Measurements from ENCODE around the gene NSG2.

The NSG2 gene

GRCh38 chr5:174106997-174107655, 61.6 kb downstream of the NSG2 start:
- no peaks in the 10 kb centered on the region for H3K27me3 ChIP-seq (ENCODE audit: insufficient read depth, low read length)
- no peaks in the 10 kb centered on the region for H3K9me3 ChIP-seq (ENCODE audit: low read length)
- H4K20me1 ChIP-seq (ENCODE audit: insufficient read depth, low read length) = no peaks in the 10 kb centered on the region
- H3K4me1 ChIP-seq (ENCODE audit: insufficient read depth, low read length, severe bottlenecking) = no peaks in the 10 kb centered on the region
- H3K9me2 ChIP-seq (ENCODE audit: low read depth, low read length) = no peaks in the 10 kb centered on the region
- H3K4me3 ChIP-seq (ENCODE audit: low read depth, low read length, poor library complexity, severe bottlenecking) = no peak overlapping the region
- TF ChIP-seq EZH2 (IDR thresholded peaks at IDR 0.05; ENCODE audit: borderline replicate concordance, low read length) (no peak), CTCF (IDR thresholded peaks at IDR 0.05; ENCODE audit: low read length) (no peak)
- no peak overlapping the region for H3K9ac ChIP-seq (ENCODE audit: low read length)
- no peaks in the 10 kb centered on the region for H3K79me2 ChIP-seq (ENCODE audit: insufficient read depth, low read length)
- H3F3A ChIP-seq (ENCODE audit: insufficient read depth, low read length) = no peaks in the 10 kb centered on the region
- H3K27ac ChIP-seq (ENCODE audit: low read depth, low read length, poor library complexity, severe bottlenecking) = no peak overlapping the region
- H3K4me2 ChIP-seq (ENCODE audit: low read length) = no peak overlapping the region
- H2AFZ ChIP-seq (ENCODE audit: low read length) = no peak overlapping the region
- H3K36me3 ChIP-seq (ENCODE audit: insufficient read depth, low read length) = no peaks in the 10 kb centered on the region

GRCh38 chr5:174108745-174109144, 63.2 kb downstream of the NSG2 start:
- H3F3A ChIP-seq (ENCODE audit: insufficient read depth, low read length) = no peaks in the 10 kb centered on the region
- H3K27ac ChIP-seq (ENCODE audit: low read depth, low read length, poor library complexity, severe bottlenecking) = no peak overlapping the region
- H3K9me3 ChIP-seq (ENCODE audit: low read length) = no peaks in the 10 kb centered on the region
- no peaks in the 10 kb centered on the region for H4K20me1 ChIP-seq (ENCODE audit: insufficient read depth, low read length)
- no peaks in the 10 kb centered on the region for H3K9me2 ChIP-seq (ENCODE audit: low read depth, low read length)
- H3K4me2 ChIP-seq (ENCODE audit: low read length) = no peak overlapping the region
- H3K9ac ChIP-seq (ENCODE audit: low read length) = no peak overlapping the region
- H3K27me3 ChIP-seq (ENCODE audit: insufficient read depth, low read length) = no peaks in the 10 kb centered on the region
- H3K4me3 ChIP-seq (ENCODE audit: low read depth, low read length, poor library complexity, severe bottlenecking) = no peak overlapping the region
- H2AFZ ChIP-seq (ENCODE audit: low read length) = no peak overlapping the region
- no peaks in the 10 kb centered on the region for H3K79me2 ChIP-seq (ENCODE audit: insufficient read depth, low read length)
- no peak for TF ChIP-seq EZH2 (IDR thresholded peaks at IDR 0.05; ENCODE audit: borderline replicate concordance, low read length)
- no peak for TF ChIP-seq CTCF (IDR thresholded peaks at IDR 0.05; ENCODE audit: low read length)
- H3K36me3 ChIP-seq (ENCODE audit: insufficient read depth, low read length) = no peaks in the 10 kb centered on the region
- no peaks in the 10 kb centered on the region for H3K4me1 ChIP-seq (ENCODE audit: insufficient read depth, low read length, severe bottlenecking)

- Histone ChIP-seq H4K20me1 (ENCODE audit: insufficient read depth, low read length) (no peaks in the 10 kb centered on the region), H3K9me3 (ENCODE audit: low read length) (no peaks in the 10 kb centered on the region), H3K4me1 (ENCODE audit: insufficient read depth, low read length, severe bottlenecking) (no peaks in the 10 kb centered on the region), H3K4me3 (ENCODE audit: low read depth, low read length, poor library complexity, severe bottlenecking) (no peak overlapping the region), H3K4me2 (ENCODE audit: low read length) (no peak overlapping the region), H3K36me3 (ENCODE audit: insufficient read depth, low read length) (no peaks in the 10 kb centered on the region), H3K9me2 (ENCODE audit: low read depth, low read length) (no peaks in the 10 kb centered on the region), H3K79me2 (ENCODE audit: insufficient read depth, low read length) (no peaks in the 10 kb centered on the region), H2AFZ (ENCODE audit: low read length) (no peak overlapping the region), H3F3A (ENCODE audit: insufficient read depth, low read length) (no peaks in the 10 kb centered on the region), H3K27me3 (ENCODE audit: insufficient read depth, low read length) (no peaks in the 10 kb centered on the region), H3K27ac (ENCODE audit: low read depth, low read length, poor library complexity, severe bottlenecking) (no peak overlapping the region), H3K9ac (ENCODE audit: low read length) (no peak overlapping the region)
- TF ChIP-seq CTCF (IDR thresholded peaks at IDR 0.05; ENCODE audit: low read length) (no peak), EZH2 (IDR thresholded peaks at IDR 0.05; ENCODE audit: borderline replicate concordance, low read length) (no peak)
Measured at GRCh38 chr5:174109698-174110260, 64.3 kb downstream of the NSG2 start.

Data from OCI-LY1 (cell line).